Measurements from ENCODE around the gene CFAP61. TPM values are rescaled to one million over a fixed set of nuclear protein-coding genes. Genes with fewer than 3 reads are reported as not detected.

The CFAP61 gene
- 0.28 TPM for total RNA-seq (2021; ENCODE audit: unreplicated experiment)
- polyA plus RNA-seq (2012; ENCODE audit: insufficient read length): not detected
- Bru-seq, nascent RNA: percentile 13 among the genes with signal in this experiment
- BruChase-seq, experiment 1, labeled RNA remaining after a 2-hour chase: percentile 12 among the genes with signal in this experiment
- percentile 9 among the genes with signal in this experiment for BruChase-seq, experiment 2, labeled RNA remaining after a 6-hour chase
- long read RNA-seq: 0 reads

GRCh38 chr20:20052074-20052970 is at the start of gene CFAP61, which contains the start of gene CRNKL1:
Gene CFAP61, plus strand, starts transcription at chr20:20052532. Its CDS starts 4,122 bp downstream, at chr20:20056654.
Gene CRNKL1, minus strand, starts transcription at chr20:20052466. Its CDS starts 124 bp downstream, at chr20:20052342.
- peak; percentile 52; the same call in 1 of the 2 replicates for TF ChIP-seq TCF7L2 (IDR thresholded peaks at IDR 0.05; ENCODE audit: low read depth, low read length)
- peak; percentile 97 for TF ChIP-seq SIN3A (IDR thresholded peaks at IDR 0.05; ENCODE audit: borderline replicate concordance, insufficient read depth, low read depth, low read length)
- no peak for TF ChIP-seq CTCF (IDR thresholded peaks at IDR 0.05)
- peak; percentile 64; the same call in 1 of the 2 replicates for TF ChIP-seq POLR2AphosphoS5 (IDR thresholded peaks at IDR 0.05; ENCODE audit: low read depth, low read length)
- TF ChIP-seq REST (IDR thresholded peaks at IDR 0.05; ENCODE audit: insufficient read depth in 1 of 2, low read depth in 2 of 2, low read length in 1 of 2): no peak
- POLR2A ChIA-PET: interaction anchor here (0.9 kb wide), 1 partner anchor 24 kb away, joined by 4 read pairs; no protein-coding TSS in a partner anchor
- in situ Hi-C loops (cut with HindIII; ENCODE audit: low pct_unique_long_range_greater_than_20kb, low sequenced_read_pairs) (no loop called here), intact Hi-C loops (cut with micrococcal nuclease; ENCODE audit: unreplicated experiment) (no loop called here)
- ATAC-seq (peak; percentile 98), DNase-seq (ENCODE audit: low read depth, low spot score) (peak; percentile 92)
- Histone ChIP-seq H3K27ac (ENCODE audit: low read length) (peak within 1 kb of the TSS; percentile 89), H3K36me3 (ENCODE audit: control insufficient read depth, insufficient read depth, low read length) (peaks cover 25% of the 10 kb centered on the region), H3K27me3 (ENCODE audit: control insufficient read depth, insufficient read depth, low read length) (no peaks in the 10 kb centered on the region), H3K4me3 (ENCODE audit: low read depth in 2 of 2, low read length in 2 of 2) (peak within 1 kb of the TSS; percentile 99 to 100), H3K9me3 (ENCODE audit: control insufficient read depth, insufficient read depth, low read depth, low read length) (no peaks in the 10 kb centered on the region), H3K4me1 (ENCODE audit: control insufficient read depth, insufficient read depth, low read length) (no peaks in the 10 kb centered on the region; the same call in 1 of the 2 replicates)
- CTCF ChIA-PET: interaction anchor here (1.4 kb wide), 1 partner anchor 9 kb away, joined by 4 read pairs; no protein-coding TSS in a partner anchor
- BruUV-seq (replicated peaks): no TSS peak

GRCh38 chr20:20003031-20003954 is 49.0 kb upstream of the CFAP61 start:
- no peak for TF ChIP-seq POLR2AphosphoS5 (IDR thresholded peaks at IDR 0.05; ENCODE audit: low read depth, low read length)
- TF ChIP-seq TCF7L2 (IDR thresholded peaks at IDR 0.05; ENCODE audit: low read depth, low read length): no peak
- TF ChIP-seq CTCF (IDR thresholded peaks at IDR 0.05): no peak
- TF ChIP-seq SIN3A (IDR thresholded peaks at IDR 0.05; ENCODE audit: borderline replicate concordance, insufficient read depth, low read depth, low read length): no peak
- no peak for TF ChIP-seq REST (IDR thresholded peaks at IDR 0.05; ENCODE audit: insufficient read depth in 1 of 2, low read depth in 2 of 2, low read length in 1 of 2)
- POLR2A ChIA-PET: no interaction called here
- H3K27ac ChIP-seq (ENCODE audit: low read length): no peak overlapping the region
- ATAC-seq: no peak
- intact Hi-C loops (cut with micrococcal nuclease; ENCODE audit: unreplicated experiment) (no loop called here), in situ Hi-C loops (cut with HindIII; ENCODE audit: low pct_unique_long_range_greater_than_20kb, low sequenced_read_pairs) (no loop called here)
- no peaks in the 10 kb centered on the region for H3K27me3 ChIP-seq (ENCODE audit: control insufficient read depth, insufficient read depth, low read length)
- H3K9me3 ChIP-seq (ENCODE audit: control insufficient read depth, insufficient read depth, low read depth, low read length): no peaks in the 10 kb centered on the region
- BruUV-seq (replicated peaks): no TSS peak
- no peaks in the 10 kb centered on the region; the same call in 1 of the 2 replicates for H3K36me3 ChIP-seq (ENCODE audit: control insufficient read depth, insufficient read depth, low read length)
- no peak for DNase-seq (ENCODE audit: low read depth, low spot score)
- CTCF ChIA-PET: no interaction called here
- 0 out of 2 replicates have a peak, but pooled peaks cover 4% of the 10 kb centered on the region for H3K4me1 ChIP-seq (ENCODE audit: control insufficient read depth, insufficient read depth, low read length)
- no peak overlapping the region for H3K4me3 ChIP-seq (ENCODE audit: low read depth in 2 of 2, low read length in 2 of 2)
